ENCODE results near the gene SLC35B4.
"Not testable (repeated sequence)": the region's sequence is repeated elsewhere in the genome, so short reads cannot be mapped to it uniquely, and the experiment has no call there.

Gene SLC35B4

GRCh38 chr7:134331393-134331792 lies 14.7 kb upstream of the SLC35B4 start:
- DNase-seq (ENCODE audit: low read depth): no peak

DNA sequence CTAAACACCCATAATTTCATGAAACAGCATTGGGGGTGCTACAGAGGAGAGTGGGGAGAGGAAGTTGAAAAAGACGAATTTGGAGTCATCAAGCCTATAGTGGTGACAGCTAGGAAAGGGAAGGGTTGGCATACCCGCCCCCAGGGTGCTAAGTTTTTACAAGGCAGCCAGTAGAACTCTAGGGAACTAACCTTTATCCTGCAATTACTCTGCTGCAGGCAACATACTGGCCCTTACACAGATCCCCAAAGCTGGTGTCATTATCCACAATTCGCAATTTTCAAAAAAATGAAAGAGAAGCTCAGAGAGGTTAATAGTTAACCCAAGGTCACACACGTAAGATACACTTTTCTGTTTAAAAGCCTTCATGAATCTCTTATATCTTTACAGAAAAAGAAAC lies 14.2 kb upstream of the SLC35B4 start:
- DNase-seq (ENCODE audit: low read depth): no peak

- no peak for DNase-seq (ENCODE audit: low read depth)
These were observed 13.1 kb upstream of the SLC35B4 start for GRCh38 chr7:134329614-134330346.

DNA sequence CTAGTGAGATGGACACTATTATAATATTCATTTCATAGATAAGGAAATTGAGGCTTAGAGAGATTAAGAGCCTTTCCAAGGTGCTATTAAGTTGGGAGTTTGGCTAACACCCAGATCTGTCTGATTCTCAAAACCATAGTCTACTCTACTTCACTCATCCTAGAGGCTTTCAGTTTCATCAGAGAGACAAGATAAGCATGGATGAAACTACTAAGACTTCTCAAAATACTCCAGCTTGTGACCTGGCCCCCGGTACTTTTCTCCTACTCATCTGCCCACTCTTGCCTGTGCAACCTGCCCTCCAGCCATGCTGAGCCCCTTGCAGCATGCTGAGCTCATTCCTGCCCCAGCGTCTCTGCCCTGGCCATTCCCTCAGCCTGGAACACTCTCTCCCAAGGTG lies 12.2 kb upstream of the SLC35B4 start:
- DNase-seq (ENCODE audit: low read depth): no peak

DNA sequence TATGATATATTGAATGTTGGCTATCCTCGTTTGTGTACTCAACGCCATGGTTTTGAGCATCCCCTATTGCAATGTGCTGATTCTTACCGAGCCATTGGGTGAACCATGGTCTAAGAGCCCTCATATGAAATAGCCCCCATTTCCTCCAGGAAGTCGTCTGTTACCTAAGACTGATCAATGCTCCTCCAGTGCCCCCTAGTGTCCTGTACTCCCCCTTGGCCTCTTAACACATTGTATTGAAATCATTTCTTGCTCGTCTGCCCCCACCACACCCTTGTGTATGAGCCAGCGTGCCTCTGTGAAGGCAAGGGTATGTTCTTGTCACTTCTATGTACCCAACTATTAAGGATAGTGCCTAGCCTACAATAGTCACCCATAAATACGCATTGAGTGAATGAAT lies 11.2 kb upstream of the SLC35B4 start:
- DNase-seq (ENCODE audit: low read depth): no peak

DNA sequence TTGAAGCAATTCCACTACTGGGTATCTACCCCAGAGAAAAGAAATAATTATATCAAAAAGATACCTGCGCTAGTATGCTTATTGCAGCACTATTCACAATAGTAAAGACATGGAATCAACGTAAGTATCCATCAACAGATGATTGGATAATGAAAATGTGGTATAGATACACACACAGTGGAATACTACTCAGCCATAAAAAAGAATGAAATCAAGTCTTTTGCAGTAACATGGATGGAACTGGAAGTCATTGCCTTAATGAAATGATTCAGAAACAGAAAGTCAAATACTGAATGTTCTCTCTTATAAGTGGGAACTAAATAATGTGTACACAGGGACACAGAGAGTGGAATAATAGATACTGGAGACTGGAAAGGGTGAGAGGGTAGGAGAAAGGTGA lies 7.4 kb upstream of the SLC35B4 start:
- DNase-seq (ENCODE audit: low read depth): no peak

DNA sequence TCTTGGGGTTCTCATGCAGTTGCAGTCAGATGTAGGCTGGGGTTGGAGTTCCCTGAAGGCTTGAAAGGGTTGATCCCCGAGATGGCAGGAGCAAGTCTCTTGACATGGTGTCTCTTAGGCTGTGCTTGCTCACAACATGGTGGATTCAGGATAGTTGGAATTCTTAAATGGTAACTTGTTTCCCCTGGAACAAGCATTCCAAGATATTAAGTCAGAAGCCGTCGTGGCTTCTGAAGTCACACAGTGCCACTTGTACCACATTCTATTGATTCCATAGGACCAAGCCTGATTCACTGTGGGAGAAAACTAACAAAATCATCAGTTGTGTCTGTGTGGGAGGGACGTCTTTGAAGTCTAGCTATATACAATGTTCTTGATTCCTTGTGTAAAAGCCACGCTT lies 3.5 kb upstream of the SLC35B4 start:
- DNase-seq (ENCODE audit: low read depth): no peak

- no peak for DNase-seq (ENCODE audit: low read depth)
These were observed 1.7 kb upstream of the SLC35B4 start for GRCh38 chr7:134318443-134318842.

- no peak for DNase-seq (ENCODE audit: low read depth)
These were observed 704 bp upstream of the SLC35B4 start for GRCh38 chr7:134317434-134317833.

DNA sequence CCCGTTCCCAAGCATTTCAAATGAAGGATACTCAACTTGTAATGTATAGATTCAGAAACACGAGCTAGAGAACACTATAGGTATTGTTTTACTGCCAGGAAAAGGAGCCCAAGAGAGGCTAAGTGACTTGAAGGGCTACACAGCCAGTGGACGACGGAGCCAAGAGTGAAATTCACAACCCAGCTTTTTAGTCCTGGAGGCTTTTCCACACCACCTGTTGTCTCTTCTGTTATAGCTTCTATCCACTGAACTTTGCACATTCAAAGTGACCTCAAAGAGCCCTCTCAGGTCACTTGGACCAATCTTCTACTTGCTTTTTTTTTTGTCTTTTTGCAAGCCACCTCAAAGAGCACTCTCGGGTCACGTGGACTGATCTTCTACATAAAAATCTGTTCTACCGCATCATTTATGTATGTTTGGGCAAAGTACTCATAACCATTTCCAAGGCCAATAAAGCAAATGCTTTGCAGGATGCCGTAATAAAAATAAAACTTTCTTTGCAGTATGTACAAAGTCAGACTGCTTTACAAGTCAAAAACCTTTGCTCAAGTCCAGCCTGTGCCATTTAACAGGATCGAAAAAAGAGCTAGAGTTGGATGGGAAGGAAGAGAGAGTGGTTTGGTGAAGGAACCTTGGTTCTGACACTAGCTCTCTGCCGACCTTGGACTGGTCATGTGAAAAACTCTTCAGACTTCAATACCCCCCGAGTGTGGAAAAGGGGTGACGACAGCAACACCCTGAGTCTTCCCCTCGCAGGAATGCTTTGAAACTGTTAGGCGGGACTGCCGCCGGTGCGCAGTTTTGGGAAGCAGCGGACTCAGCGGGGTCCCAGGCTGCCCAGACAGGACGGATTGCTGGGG lies 821 bp downstream of the SLC35B4 start:
- DNase-seq (ENCODE audit: low read depth): no peak

GRCh38 chr7:134313543-134313942 lies 3.2 kb downstream of the SLC35B4 start:
- no peak for DNase-seq (ENCODE audit: low read depth)

GRCh38 chr7:134312717-134313116 lies 4.0 kb downstream of the SLC35B4 start:
- no peak for DNase-seq (ENCODE audit: low read depth)

DNA sequence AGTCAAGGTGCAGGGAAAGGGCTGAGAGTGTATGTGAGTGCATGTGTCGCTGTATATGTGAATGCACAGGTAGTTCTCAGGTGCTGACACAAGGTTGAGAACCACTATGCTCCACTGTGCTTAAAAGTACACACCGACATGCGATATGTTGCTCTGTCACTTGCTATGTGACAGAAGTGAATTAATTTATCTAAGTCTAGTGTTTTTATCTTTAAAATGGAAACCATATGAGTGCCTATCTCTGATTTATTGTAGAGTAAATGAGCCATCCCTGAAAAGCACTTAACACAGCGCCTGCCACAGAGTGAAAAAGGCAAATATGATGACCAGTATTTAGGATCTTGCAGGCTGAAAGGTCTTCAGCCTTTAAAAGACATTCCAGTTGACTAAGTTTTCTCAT lies 4.9 kb downstream of the SLC35B4 start:
- DNase-seq (ENCODE audit: low read depth): no peak

GRCh38 chr7:134308548-134308947 lies 8.2 kb downstream of the SLC35B4 start:
- no peak for DNase-seq (ENCODE audit: low read depth)

- peak; percentile 41 for DNase-seq (ENCODE audit: low read depth)
These were observed 9.4 kb downstream of the SLC35B4 start for GRCh38 chr7:134307320-134307719.

GRCh38 chr7:134302120-134302519 lies 14.6 kb downstream of the SLC35B4 start:
- DNase-seq (ENCODE audit: low read depth): no peak

- no peak for DNase-seq (ENCODE audit: low read depth)
These were observed 15.1 kb downstream of the SLC35B4 start for GRCh38 chr7:134301592-134301991.

DNA sequence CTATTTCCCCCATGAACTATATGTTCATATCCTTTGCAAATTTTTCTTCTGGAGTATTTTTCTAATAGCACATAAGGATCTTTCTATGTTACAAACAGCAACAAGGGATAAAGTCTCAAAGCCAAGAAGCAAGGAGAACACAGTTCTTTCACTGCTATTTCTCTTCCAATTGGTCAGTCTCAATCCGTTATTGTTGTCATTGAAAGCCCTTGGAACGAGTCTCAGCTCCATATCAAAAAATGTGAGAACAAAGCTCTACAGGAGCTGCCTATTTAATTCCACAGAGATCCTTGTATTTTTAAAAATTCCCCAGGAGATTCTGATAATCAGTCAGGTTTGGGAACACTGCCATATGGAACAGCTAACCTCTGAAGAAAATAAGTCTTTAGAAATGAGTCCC lies 15.7 kb downstream of the SLC35B4 start:
- no peak for DNase-seq (ENCODE audit: low read depth)

DNA sequence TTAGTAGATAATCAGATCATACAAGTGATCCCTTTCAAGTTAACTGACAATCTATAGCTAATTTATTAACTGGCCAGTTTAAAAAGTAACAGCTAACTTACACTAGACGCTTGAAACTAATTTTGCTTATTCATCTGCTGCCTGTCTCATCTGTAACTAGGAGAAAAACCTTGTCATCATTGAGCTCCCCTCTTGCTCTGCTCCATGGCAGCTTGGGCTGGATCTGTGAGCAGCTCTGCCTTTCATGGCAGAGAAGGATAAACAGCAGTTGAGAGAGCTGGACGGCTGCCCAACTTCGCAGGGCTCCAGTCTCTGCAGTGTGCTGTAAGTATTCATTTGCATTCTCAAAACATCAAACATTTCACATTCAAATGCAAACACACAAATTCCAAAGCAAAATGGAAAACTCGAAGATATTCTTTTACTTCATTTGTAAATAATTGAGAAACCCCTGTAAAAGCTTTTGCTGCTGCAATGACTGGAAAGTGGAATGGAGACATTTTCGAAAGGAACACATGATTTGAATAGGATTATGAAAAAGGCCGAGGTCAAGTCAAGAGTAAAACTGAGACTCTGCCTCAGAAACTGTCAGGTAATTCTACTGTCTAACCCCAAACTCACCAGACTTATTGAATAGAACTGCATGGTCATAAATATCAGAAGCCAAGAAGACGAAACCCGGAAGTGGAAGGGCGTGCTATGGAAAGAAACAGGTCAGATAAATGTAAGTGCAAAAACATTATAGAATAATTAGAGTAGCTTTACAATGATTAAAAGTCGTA lies 17.6 kb downstream of the SLC35B4 start:
- no peak for DNase-seq (ENCODE audit: low read depth)

DNA sequence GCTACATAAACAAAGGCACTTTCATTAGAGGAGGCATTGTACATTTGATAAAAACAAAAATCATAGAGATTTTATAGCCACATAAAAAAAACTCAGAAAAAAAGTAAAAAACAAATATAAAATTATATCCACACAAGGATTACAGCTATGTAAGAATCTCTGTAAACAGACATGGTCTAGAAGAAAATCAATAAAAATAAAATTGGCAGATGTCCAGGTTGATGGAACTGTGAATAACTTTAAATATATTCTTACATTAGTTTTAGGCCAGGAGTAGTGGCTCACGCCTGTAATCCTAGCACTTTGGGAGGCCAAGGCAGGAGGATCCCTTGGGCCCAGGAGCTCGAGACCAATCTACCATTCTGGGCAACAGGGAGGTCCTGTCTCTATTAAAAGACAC lies 19.2 kb downstream of the SLC35B4 start:
- no peak for DNase-seq (ENCODE audit: low read depth)

DNA sequence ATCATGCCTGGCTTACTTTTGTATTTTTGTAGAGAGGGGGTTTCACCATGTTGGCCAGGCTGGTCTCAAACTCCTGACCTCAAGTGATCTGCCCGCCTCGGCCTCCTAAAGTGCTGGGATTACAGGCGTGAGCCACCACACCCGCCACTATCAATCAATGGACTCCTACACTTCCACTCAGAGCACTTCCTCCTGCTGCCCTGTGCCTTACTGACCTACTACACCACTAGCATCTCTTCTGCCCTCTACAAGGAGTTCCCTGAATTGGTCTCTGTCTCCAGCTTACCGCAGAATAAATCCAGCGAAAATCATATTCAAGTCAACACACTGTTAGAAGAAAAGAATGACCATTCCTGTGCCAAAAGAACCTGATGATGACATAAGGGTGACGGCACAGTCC lies 20.7 kb downstream of the SLC35B4 start:
- DNase-seq (ENCODE audit: low read depth): not testable (repeated sequence)

- no peak for DNase-seq (ENCODE audit: low read depth)
These were observed 23.6 kb downstream of the SLC35B4 start for GRCh38 chr7:134293002-134293740.
